Smooth muscle cell (in vitro differentiated cells): Measurements from ENCODE around the gene SYTL3. TPM values are rescaled to one million over a fixed set of nuclear protein-coding genes. Genes with fewer than 3 reads are reported as not detected.

Experiments
- DNase-seq: peaks from one replicate; lab custom pipeline; 2025; ENCODE audit not compliant: unreplicated experiment; lab: John Stamatoyannopoulos, UW
- H2AFZ ChIP-seq: fragments of 200-600 bp; sonication (generic); 2 replicates; pipeline ENCODE4 v1.6.0; 2016; ENCODE audit warnings: antibody characterized with exemption, low read depth, mild to moderate bottlenecking
- H3F3A ChIP-seq: fragments of 200-600 bp; sonication (generic); 2 replicates; pipeline ENCODE4 v1.6.0; 2017; ENCODE audit warnings: antibody characterized with exemption, low read depth
- H3K27ac ChIP-seq: fragments of 200-600 bp; sonication (generic); 2 replicates; pipeline ENCODE4 v1.5.1; 2016; ENCODE audit warnings: low read depth, mild to moderate bottlenecking
- H3K27me3 ChIP-seq: fragments of 200-600 bp; sonication (generic); 2 replicates; pipeline ENCODE4 v1.6.1; 2016; ENCODE audit warnings: low read depth, mild to moderate bottlenecking
- H3K36me3 ChIP-seq: fragments of 200-600 bp; sonication (generic); 2 replicates; pipeline ENCODE4 v1.5.1; 2016; ENCODE audit warnings: low read depth
- H3K4me1 ChIP-seq: fragments of 200-600 bp; sonication (generic); 2 replicates; pipeline ENCODE4 v1.5.1; 2016; ENCODE audit warnings: low read depth
- H3K4me2 ChIP-seq: fragments of 200-600 bp; sonication (generic); 2 replicates; pipeline ENCODE4 v1.6.0; 2016; ENCODE audit warnings: mild to moderate bottlenecking
- H3K4me3 ChIP-seq: fragments of 200-600 bp; sonication (generic); 2 replicates; pipeline ENCODE4 v1.5.1; 2016; ENCODE audit warnings: mild to moderate bottlenecking
- H3K79me2 ChIP-seq: fragments of 200-600 bp; sonication (generic); 2 replicates; pipeline ENCODE4 v1.6.0; 2016; ENCODE audit warnings: low read depth, mild to moderate bottlenecking
- H3K9ac ChIP-seq: fragments of 200-600 bp; sonication (generic); 2 replicates; pipeline ENCODE4 v1.6.0; 2016; ENCODE audit warnings: low read depth
- H3K9me3 ChIP-seq: fragments of 200-600 bp; sonication (generic); replicated peaks from 2 replicates; pipeline ENCODE4 v1.5.1; 2016; ENCODE audit warnings: low read depth
- H4K20me1 ChIP-seq: fragments of 200-600 bp; sonication (generic); 2 replicates; pipeline ENCODE4 v1.6.0; 2016; ENCODE audit warnings: low read depth
- WGBS: methylation state at CpG from one replicate; pipeline ENCODE4 v1.1.7; 2016; ENCODE audit warnings: low lambda C conversion rate; 5-methylcytosine and 5-hydroxymethylcytosine counted together
- polyA plus RNA-seq: library from polyadenylated mRNA; unstranded; fragments of >200 nt; fragmentation: Nextera tagmentation; extraction: Ambion mirVana; gene quantifications from 2 replicates; pipeline ENCODE4 v1.2.1, GENCODE V29; 2016
- total RNA-seq: library from RNA; depleted of rRNA; stranded (reverse); fragments of >200 nt; gene quantifications from 2 replicates; pipeline ENCODE4 v1.2.3, GENCODE V29; 2014
- TF ChIP-seq, protein P1 (sequence below): fragments of 200-600 bp; sonication (generic); IDR thresholded peaks from 2 replicates; pipeline ENCODE4 v1.5.1; 2017; ENCODE audit warnings: borderline replicate concordance, mild to moderate bottlenecking, antibody characterized with exemption; ENCODE audit not compliant: insufficient read depth, poor library complexity, severe bottlenecking

The SYTL3 gene
- total and polyA plus RNA-seq, 2 experiments from 2014 or later = 0.13 to 1.2 TPM

DNA sequence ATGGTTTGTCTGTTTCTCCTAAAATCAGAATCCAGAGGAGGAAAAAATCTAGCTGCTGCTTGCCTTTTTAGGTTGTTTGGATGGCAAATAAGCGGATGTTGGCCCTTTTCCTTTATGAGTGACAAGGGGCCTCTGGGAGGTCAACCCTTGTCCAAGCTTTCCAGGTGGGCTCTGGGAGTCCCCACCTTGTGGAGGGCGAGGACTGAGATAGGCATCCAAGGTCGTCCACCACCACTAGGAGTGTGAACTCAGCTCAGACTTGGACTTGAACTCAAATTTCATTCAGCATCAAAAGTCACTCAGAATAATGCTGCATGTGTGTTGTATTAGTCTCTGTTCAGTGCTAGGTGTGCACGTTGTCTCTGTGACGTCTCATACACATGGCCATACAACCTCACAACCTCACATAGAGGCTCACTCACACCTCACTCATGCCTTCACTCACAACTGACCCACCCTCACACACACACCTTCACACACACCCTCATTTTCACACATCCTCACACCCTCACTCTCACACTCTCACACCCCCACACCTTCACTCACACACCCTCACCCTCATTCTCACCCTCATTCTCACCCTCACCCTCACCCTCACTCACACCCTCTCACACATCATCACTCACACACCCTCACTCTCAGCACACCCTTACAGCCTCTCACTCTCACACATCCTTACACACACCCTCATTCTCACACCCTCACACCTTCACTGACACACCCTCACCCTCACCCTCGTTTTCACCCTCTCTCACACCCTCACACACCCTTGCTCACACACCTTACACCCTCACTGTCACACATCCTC is 23.3 kb upstream of the SYTL3 start:
- Histone ChIP-seq H4K20me1 (no peaks in the 10 kb centered on the region), H3F3A (no peaks in the 10 kb centered on the region), H3K4me2 (no peak overlapping the region), H3K27ac (no peak overlapping the region), H3K36me3 (no peaks in the 10 kb centered on the region), H2AFZ (no peak overlapping the region), H3K79me2 (no peaks in the 10 kb centered on the region), H3K27me3 (no peaks in the 10 kb centered on the region), H3K9ac (no peak overlapping the region), H3K4me3 (no peak overlapping the region), H3K9me3 (no peaks in the 10 kb centered on the region), H3K4me1 (no peaks in the 10 kb centered on the region)
- WGBS = 93% methylated on average over 6 of the region's 6 CpGs
- no peak for DNase-seq
- TF ChIP-seq, protein P1, sequence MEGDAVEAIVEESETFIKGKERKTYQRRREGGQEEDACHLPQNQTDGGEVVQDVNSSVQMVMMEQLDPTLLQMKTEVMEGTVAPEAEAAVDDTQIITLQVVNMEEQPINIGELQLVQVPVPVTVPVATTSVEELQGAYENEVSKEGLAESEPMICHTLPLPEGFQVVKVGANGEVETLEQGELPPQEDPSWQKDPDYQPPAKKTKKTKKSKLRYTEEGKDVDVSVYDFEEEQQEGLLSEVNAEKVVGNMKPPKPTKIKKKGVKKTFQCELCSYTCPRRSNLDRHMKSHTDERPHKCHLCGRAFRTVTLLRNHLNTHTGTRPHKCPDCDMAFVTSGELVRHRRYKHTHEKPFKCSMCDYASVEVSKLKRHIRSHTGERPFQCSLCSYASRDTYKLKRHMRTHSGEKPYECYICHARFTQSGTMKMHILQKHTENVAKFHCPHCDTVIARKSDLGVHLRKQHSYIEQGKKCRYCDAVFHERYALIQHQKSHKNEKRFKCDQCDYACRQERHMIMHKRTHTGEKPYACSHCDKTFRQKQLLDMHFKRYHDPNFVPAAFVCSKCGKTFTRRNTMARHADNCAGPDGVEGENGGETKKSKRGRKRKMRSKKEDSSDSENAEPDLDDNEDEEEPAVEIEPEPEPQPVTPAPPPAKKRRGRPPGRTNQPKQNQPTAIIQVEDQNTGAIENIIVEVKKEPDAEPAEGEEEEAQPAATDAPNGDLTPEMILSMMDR = no peak

DNA sequence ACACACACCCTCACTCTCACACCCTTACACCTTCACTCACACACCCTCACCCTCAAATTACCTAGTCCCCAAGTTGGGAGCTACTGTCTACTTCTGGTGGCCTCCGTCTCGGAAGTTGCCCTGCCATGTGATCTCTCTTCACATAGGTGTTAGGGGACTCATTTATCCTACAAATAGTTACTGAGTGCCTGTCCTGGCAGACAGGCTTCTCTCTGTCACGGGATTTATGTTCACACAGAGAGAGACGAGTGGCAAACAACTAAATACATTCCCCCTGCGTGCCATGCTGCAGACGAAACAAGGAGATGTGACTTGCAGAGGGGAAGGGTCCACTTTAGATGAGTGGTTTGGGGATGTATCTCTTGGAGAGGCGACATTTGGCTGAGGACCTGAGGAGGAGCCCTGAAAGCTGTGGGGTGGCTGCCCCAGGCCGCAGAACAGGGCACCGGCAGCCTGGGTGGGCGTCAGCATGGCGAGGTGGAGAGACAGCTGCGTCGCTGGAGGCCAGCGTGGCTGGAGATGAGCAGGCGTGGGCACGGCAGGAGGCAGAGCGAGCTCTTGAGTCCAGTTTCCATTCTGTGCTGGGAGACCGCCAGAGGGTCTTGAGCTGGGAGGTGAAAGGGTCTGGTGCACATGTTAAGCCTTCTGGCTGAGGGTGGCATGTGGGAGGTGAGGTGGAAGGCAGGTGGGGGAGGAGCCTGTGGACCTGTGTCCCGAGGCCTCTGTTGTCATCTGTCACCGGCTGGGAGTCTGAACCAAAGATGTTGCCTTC is 22.5 kb upstream of the SYTL3 start:
- no peak overlapping the region for H3K27ac ChIP-seq
- H3K36me3 ChIP-seq = no peaks in the 10 kb centered on the region
- no peaks in the 10 kb centered on the region for H3K27me3 ChIP-seq
- DNase-seq = no peak
- no peaks in the 10 kb centered on the region for H4K20me1 ChIP-seq
- no peaks in the 10 kb centered on the region for H3K9me3 ChIP-seq
- WGBS = 94% methylated on average over 20 of the region's 20 CpGs
- no peaks in the 10 kb centered on the region for H3F3A ChIP-seq
- no peak overlapping the region for H3K4me3 ChIP-seq
- no peak overlapping the region for H3K9ac ChIP-seq
- TF ChIP-seq, protein P1 = no peak
- H2AFZ ChIP-seq = no peak overlapping the region
- no peaks in the 10 kb centered on the region for H3K4me1 ChIP-seq
- no peaks in the 10 kb centered on the region for H3K79me2 ChIP-seq
- H3K4me2 ChIP-seq = no peak overlapping the region

DNA sequence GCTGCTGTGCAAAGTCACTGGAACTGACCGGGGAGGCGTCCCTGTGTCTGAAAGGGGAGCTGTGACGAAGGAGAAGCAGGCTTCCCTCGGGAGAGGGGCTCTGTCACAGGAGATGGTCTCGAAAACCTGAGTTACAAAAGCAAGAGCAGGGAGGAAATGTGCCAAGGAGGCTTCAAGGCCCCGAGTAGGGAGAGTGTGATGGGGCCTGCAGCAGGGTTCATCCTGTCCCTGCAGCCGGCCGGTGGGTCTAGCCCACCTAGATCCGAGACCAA is 22.0 kb upstream of the SYTL3 start:
- Histone ChIP-seq H3K36me3 (no peaks in the 10 kb centered on the region), H3K4me2 (no peak overlapping the region), H3K79me2 (no peaks in the 10 kb centered on the region), H3K9ac (no peak overlapping the region), H3K4me3 (no peak overlapping the region), H3F3A (no peaks in the 10 kb centered on the region), H4K20me1 (no peaks in the 10 kb centered on the region), H3K4me1 (no peaks in the 10 kb centered on the region), H3K27ac (no peak overlapping the region), H3K27me3 (no peaks in the 10 kb centered on the region), H2AFZ (no peak overlapping the region), H3K9me3 (no peaks in the 10 kb centered on the region)
- no peak for DNase-seq
- TF ChIP-seq, protein P1 = no peak
- 94% methylated on average over 9 of the region's 9 CpGs for WGBS
